PC-9 (cell line): ENCODE measurements around the gene S100Z. TPM values are rescaled to one million over a fixed set of nuclear protein-coding genes. Genes with fewer than 3 reads are reported as not detected.
"Not testable (repeated sequence)": the region's sequence is repeated elsewhere in the genome, so short reads cannot be mapped to it uniquely, and the experiment has no call there.

Experiments
- BruUV-seq: library from RNA; stranded (reverse); fragments of 400-500 nt; replicated peaks from 2 replicates; lab custom pipeline; 2021; lab: Mats Ljungman, UMichigan
- CTCF ChIA-PET: fragments of 300-600 bp; sonication (Branson Sonifier 250); formaldehyde crosslinking; loops from one replicate; lab custom pipeline; 2022; ENCODE audit warnings: antibody characterized with exemption; lab: Charles Lee
- POLR2A ChIA-PET: fragments of 300-600 bp; sonication (Branson Sonifier 250); formaldehyde crosslinking; loops from one replicate; lab custom pipeline; 2022; ENCODE audit warnings: antibody characterized with exemption; ENCODE audit not compliant: unreplicated experiment; lab: Charles Lee
- DNase-seq, 2 experiments: peaks; one replicate each; pipeline versions ENCODE4 v3.0.0 to v3.0.0-alpha.2; 2015 to 2022; ENCODE audit warnings: mixed read lengths in 1 of 2
- H2AFZ ChIP-seq: fragments of 200-600 bp; sonication (generic); 2 replicates; pipeline ENCODE4 v1.8.1; 2017; ENCODE audit warnings: antibody characterized with exemption
- H3F3A ChIP-seq: fragments of 200-600 bp; sonication (generic); 2 replicates; pipeline ENCODE4 v1.8.1; 2017; ENCODE audit warnings: antibody characterized with exemption, mild to moderate bottlenecking, low read depth; ENCODE audit not compliant: insufficient read depth
- H3K27ac ChIP-seq: fragments of 200-600 bp; sonication (generic); 2 replicates; pipeline ENCODE4 v1.6.1; 2016; ENCODE audit warnings: mixed run types
- H3K27me3 ChIP-seq: fragments of 200-600 bp; sonication (generic); 2 replicates; pipeline ENCODE4 v1.6.1; 2016; ENCODE audit warnings: low read depth, mixed run types; ENCODE audit not compliant: insufficient read depth
- H3K36me3 ChIP-seq: fragments of 200-600 bp; sonication (generic); 2 replicates; pipeline ENCODE4 v1.6.1; 2016; ENCODE audit warnings: low read depth, mixed run types
- H3K4me1 ChIP-seq: fragments of 200-600 bp; sonication (generic); replicated peaks from 2 replicates; pipeline ENCODE4 v1.6.1; 2016; ENCODE audit warnings: mixed run types; ENCODE audit not compliant: insufficient read depth
- H3K4me2 ChIP-seq: fragments of 200-600 bp; sonication (generic); 2 replicates; pipeline ENCODE4 v1.6.1; 2017; ENCODE audit warnings: mixed run types
- H3K4me3 ChIP-seq: fragments of 200-600 bp; sonication (generic); 2 replicates; pipeline ENCODE4 v1.6.1; 2016; ENCODE audit warnings: mixed run types
- H3K79me2 ChIP-seq: fragments of 200-600 bp; sonication (generic); 2 replicates; pipeline ENCODE4 v1.6.1; 2017; ENCODE audit warnings: low read depth, mixed run types
- H3K9me2 ChIP-seq: fragments of 200-600 bp; sonication (generic); 2 replicates; pipeline ENCODE4 v1.8.1; 2017; ENCODE audit warnings: mild to moderate bottlenecking; ENCODE audit not compliant: insufficient read depth
- H3K9me3 ChIP-seq: fragments of 200-600 bp; sonication (generic); 2 replicates; pipeline ENCODE4 v1.8.1; 2016; ENCODE audit warnings: low read depth; ENCODE audit not compliant: insufficient read depth
- H4K20me1 ChIP-seq: fragments of 200-600 bp; sonication (generic); 2 replicates; pipeline ENCODE4 v1.8.1; 2017; ENCODE audit not compliant: insufficient read depth
- CTCF ChIP-seq: fragments of 200-600 bp; sonication (generic); conservative IDR thresholded peaks from 2 replicates; pipeline ENCODE4 v1.6.1; 2017; ENCODE audit warnings: mixed run types, antibody characterized with exemption, mild to moderate bottlenecking, moderate library complexity
- EZH2 ChIP-seq: fragments of 200-600 bp; sonication (generic); IDR thresholded peaks from 2 replicates; pipeline ENCODE4 v1.8.0; 2017; ENCODE audit warnings: antibody characterized with exemption, low read depth
- intact Hi-C: fragments of 100-400 bp; cut with micrococcal nuclease; formaldehyde crosslinking; loops from one replicate; pipeline ENCODE4 v1.10.0; 2022; ENCODE audit not compliant: unreplicated experiment
- total RNA-seq: library from RNA; stranded (reverse); gene quantifications from 2 replicates; pipeline ENCODE4 v1.2.3, GENCODE V29; 2021

S100Z gene
- total RNA-seq, 1 experiment from 2014 or later: not detected

DNA sequence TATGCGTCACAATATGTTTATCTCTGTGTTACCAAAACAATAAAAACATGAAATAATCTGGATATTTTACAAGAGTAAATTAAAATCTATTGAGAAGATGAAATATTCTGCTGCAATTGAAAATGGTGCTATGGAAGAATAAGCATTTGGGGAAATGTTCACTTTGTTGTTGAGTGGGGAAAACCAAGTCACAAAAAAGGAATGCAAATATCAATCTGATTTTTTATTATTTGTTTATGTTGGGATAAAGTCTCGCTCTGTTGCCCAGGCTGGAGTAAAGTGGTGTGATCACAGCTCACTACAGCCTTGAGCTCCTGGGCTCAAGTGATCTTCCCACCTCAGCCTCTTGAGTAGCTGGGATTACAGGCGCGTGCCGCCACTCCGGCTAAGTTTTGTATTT is 39.6 kb upstream of the S100Z start:
- Histone ChIP-seq H3K27ac (no peak overlapping the region), H3F3A (peaks cover 46% of the 10 kb centered on the region), H3K36me3 (no peaks in the 10 kb centered on the region), H2AFZ (no peak overlapping the region), H3K4me1 (peaks cover 48% of the 10 kb centered on the region), H3K9me3 (no peaks in the 10 kb centered on the region), H3K27me3 (no peaks in the 10 kb centered on the region), H3K4me3 (no peak overlapping the region), H3K9me2 (no peaks in the 10 kb centered on the region), H4K20me1 (no peaks in the 10 kb centered on the region), H3K79me2 (no peaks in the 10 kb centered on the region), H3K4me2 (no peak overlapping the region)
- TF ChIP-seq EZH2 (no peak), CTCF (no peak)
- ChIA-PET POLR2A (no interaction called here), CTCF (no interaction called here)
- no peak for DNase-seq
- BruUV-seq: no TSS peak
- intact Hi-C loops: no loop called here

DNA sequence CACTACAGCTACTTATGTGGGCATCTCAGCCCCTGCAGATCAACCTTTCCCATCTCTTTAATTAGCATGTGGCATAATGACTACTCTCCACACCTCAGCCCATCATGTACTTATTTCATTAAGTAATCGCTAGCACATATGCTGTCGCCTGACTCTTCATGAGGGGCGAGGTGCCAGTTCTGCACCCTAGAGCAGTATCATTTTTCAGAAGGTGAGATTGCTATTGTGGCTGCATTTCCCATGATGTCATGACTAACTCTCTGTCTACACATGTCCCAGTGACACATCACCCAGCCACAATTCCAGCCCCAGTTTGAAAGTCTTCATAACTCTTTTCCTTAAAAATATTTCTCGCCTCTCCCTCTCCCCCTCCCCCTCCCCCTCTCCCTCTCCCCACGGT is 38.6 kb upstream of the S100Z start:
- H4K20me1 ChIP-seq: no peaks in the 10 kb centered on the region
- H3K4me3 ChIP-seq: no peak overlapping the region
- no peak overlapping the region for H2AFZ ChIP-seq
- H3K79me2 ChIP-seq: no peaks in the 10 kb centered on the region
- peaks cover 47% of the 10 kb centered on the region for H3F3A ChIP-seq
- H3K9me2 ChIP-seq: no peaks in the 10 kb centered on the region
- no TSS peak for BruUV-seq
- no peaks in the 10 kb centered on the region for H3K27me3 ChIP-seq
- TF ChIP-seq EZH2 (no peak), CTCF (no peak)
- ChIA-PET POLR2A (no interaction called here), CTCF (no interaction called here)
- peak in 1 of 2 experiments; percentile 60 for DNase-seq
- no peak overlapping the region for H3K27ac ChIP-seq
- H3K36me3 ChIP-seq: no peaks in the 10 kb centered on the region
- peaks cover 50% of the 10 kb centered on the region for H3K4me1 ChIP-seq
- no peak overlapping the region for H3K4me2 ChIP-seq
- intact Hi-C loops: no loop called here
- no peaks in the 10 kb centered on the region for H3K9me3 ChIP-seq

DNA sequence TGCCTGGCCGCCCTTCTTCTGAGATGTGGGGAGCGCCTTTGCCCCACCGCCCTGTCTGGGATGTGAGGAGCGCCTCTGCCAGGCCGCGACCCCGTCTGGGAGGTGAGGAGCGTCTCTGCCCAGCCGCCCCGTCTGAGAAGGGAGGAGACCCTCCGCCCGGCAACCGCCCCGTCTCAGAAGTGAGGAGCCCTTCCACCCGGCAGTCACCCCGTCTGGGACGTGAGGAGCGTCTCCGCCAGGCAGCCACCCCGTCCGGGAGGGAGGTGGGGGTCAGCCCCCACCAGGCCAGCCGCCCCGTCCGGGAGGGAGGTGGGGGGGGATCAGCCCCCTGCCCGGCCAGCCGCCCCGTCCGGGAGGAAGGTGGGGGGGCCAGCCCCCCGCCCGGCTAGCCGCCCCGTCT is 37.6 kb upstream of the S100Z start:
- H4K20me1 ChIP-seq, H3K79me2 ChIP-seq, H3K4me2 ChIP-seq, H3K27me3 ChIP-seq, intact Hi-C loops, H3K9me3 ChIP-seq, BruUV-seq, CTCF ChIA-PET, H3K4me3 ChIP-seq, H3K27ac ChIP-seq, DNase-seq, H3K36me3 ChIP-seq, H2AFZ ChIP-seq, POLR2A ChIA-PET, H3K9me2 ChIP-seq: not testable (repeated sequence)
- Histone ChIP-seq H3K4me1 (peaks cover 53% of the 10 kb centered on the region), H3F3A (peaks cover 51% of the 10 kb centered on the region)

- intact Hi-C loops: no loop called here
- Histone ChIP-seq H3K27ac (peak overlapping the region; percentile 66), H3K4me3 (no peak overlapping the region), H3K79me2 (peaks cover 2% of the 10 kb centered on the region), H3F3A (peaks cover 49% of the 10 kb centered on the region), H3K4me2 (peak overlapping the region; percentile 48), H4K20me1 (no peaks in the 10 kb centered on the region), H3K27me3 (no peaks in the 10 kb centered on the region), H3K9me2 (no peaks in the 10 kb centered on the region), H3K9me3 (no peaks in the 10 kb centered on the region), H3K4me1 (peaks cover 55% of the 10 kb centered on the region), H3K36me3 (no peaks in the 10 kb centered on the region), H2AFZ (no peak overlapping the region)
- DNase-seq: peak; percentile 45 to 97
- BruUV-seq: no TSS peak
- CTCF ChIA-PET: interaction anchor here (0.7 to 1.1 kb wide), 2 partner anchors 39 to 596 kb away, joined by 3 read pairs; no protein-coding TSS in a partner anchor
- TF ChIP-seq CTCF (no peak), EZH2 (no peak)
- POLR2A ChIA-PET: no interaction called here
These were observed 35.7 kb upstream of the S100Z start for GRCh38 chr5:76813982-76814562.
